Neuronal stem cell (in vitro differentiated cells): ENCODE results near the gene CIBAR2.

Experiments
- DNase-seq: peaks from one replicate; pipeline ENCODE4 v3.0.0-alpha.2; 2013; ENCODE audit warnings: low spot score
- H2AFZ ChIP-seq: one replicate; pipeline ENCODE4 v1.6.1; 2013; ENCODE audit warnings: mild to moderate bottlenecking, low read length, inconsistent platforms
- H2AK5ac ChIP-seq: 2 replicates; pipeline ENCODE4 v1.6.1; 2013; ENCODE audit warnings: low read depth, mild to moderate bottlenecking, inconsistent platforms, low read length, moderate library complexity, mixed read lengths
- H2BK120ac ChIP-seq: 2 replicates; pipeline ENCODE4 v1.6.1; 2013; ENCODE audit warnings: low read depth, mild to moderate bottlenecking, inconsistent platforms, low read length, moderate library complexity, mixed read lengths
- H2BK12ac ChIP-seq: one replicate; pipeline ENCODE4 v1.6.1; 2013; ENCODE audit warnings: low read length, inconsistent platforms
- H2BK15ac ChIP-seq: 2 replicates; pipeline ENCODE4 v1.6.1; 2013; ENCODE audit warnings: mild to moderate bottlenecking, low read length, inconsistent platforms, mixed read lengths
- H2BK5ac ChIP-seq: one replicate; pipeline ENCODE4 v1.6.1; 2013; ENCODE audit warnings: inconsistent platforms, mild to moderate bottlenecking, low read length, moderate library complexity
- H3K14ac ChIP-seq: one replicate; pipeline ENCODE4 v1.6.1; 2013; ENCODE audit warnings: low read length, inconsistent platforms
- H3K18ac ChIP-seq: 2 replicates; pipeline ENCODE4 v1.6.1; 2013; ENCODE audit warnings: low read length, inconsistent platforms
- H3K23ac ChIP-seq: 2 replicates; pipeline ENCODE4 v1.6.1; 2013; ENCODE audit warnings: low read depth, mild to moderate bottlenecking, mixed read lengths, low read length, inconsistent platforms; ENCODE audit not compliant: poor library complexity
- H3K27ac ChIP-seq: replicated peaks from 3 replicates; pipeline ENCODE4 v1.5.1; 2013; ENCODE audit warnings: low read length, inconsistent platforms
- H3K27me3 ChIP-seq, 3 experiments: 2 replicates each; pipeline ENCODE4 v1.6.1; 2013; ENCODE audit warnings: low read length in 3 of 3, mild to moderate bottlenecking in 2 of 3, inconsistent platforms in 1 of 3, low read depth in 1 of 3, mixed read lengths in 1 of 3, moderate library complexity in 1 of 3; ENCODE audit not compliant: control insufficient read depth in 3 of 3, insufficient read depth in 3 of 3
- H3K36me3 ChIP-seq, 2 donors: replicated peaks in 1 of 2; 2 replicates each; pipeline ENCODE4 v1.6.1; 2013; ENCODE audit warnings: low read length in 2 of 2; ENCODE audit not compliant: control insufficient read depth in 2 of 2, insufficient read depth in 2 of 2
- H3K4ac ChIP-seq: 2 replicates; pipeline ENCODE4 v1.6.1; 2013; ENCODE audit warnings: inconsistent platforms, mild to moderate bottlenecking, low read length, moderate library complexity
- H3K4me1 ChIP-seq, 2 donors: 1 replicate in 1 of 2; 2 replicates in 1 of 2; pipeline ENCODE4 v1.6.1; 2013; ENCODE audit warnings: low read length in 2 of 2, low read depth in 1 of 2; ENCODE audit not compliant: control insufficient read depth in 2 of 2, insufficient read depth in 1 of 2
- H3K4me2 ChIP-seq: one replicate; pipeline ENCODE4 v1.6.1; 2013; ENCODE audit warnings: mild to moderate bottlenecking, low read length, inconsistent platforms; ENCODE audit not compliant: insufficient read depth, poor library complexity, severe bottlenecking
- H3K4me3 ChIP-seq, 2 donors: 2 replicates each; pipeline ENCODE4 v1.5.1; 2013; ENCODE audit warnings: low read length in 2 of 2, mild to moderate bottlenecking in 2 of 2, inconsistent platforms in 1 of 2, moderate library complexity in 1 of 2
- H3K79me1 ChIP-seq: one replicate; pipeline ENCODE4 v1.6.1; 2013; ENCODE audit warnings: low read depth, mild to moderate bottlenecking, inconsistent platforms, low read length, moderate library complexity
- H3K9ac ChIP-seq: one replicate; pipeline ENCODE4 v1.6.1; 2013; ENCODE audit warnings: mild to moderate bottlenecking, low read depth, low read length, inconsistent platforms; ENCODE audit not compliant: poor library complexity
- H3K9me3 ChIP-seq, 2 donors: replicated peaks in 1 of 2; 2 replicates each; pipeline versions ENCODE3 to v1.6.1; 2013; ENCODE audit warnings: low read length in 2 of 2, mild to moderate bottlenecking in 2 of 2, inconsistent platforms in 1 of 2, low read depth in 1 of 2, mixed read lengths in 1 of 2, moderate library complexity in 1 of 2; ENCODE audit not compliant: control insufficient read depth in 2 of 2, insufficient read depth in 1 of 2
- H4K8ac ChIP-seq: one replicate; pipeline ENCODE4 v1.6.1; 2013; ENCODE audit warnings: low read depth, mild to moderate bottlenecking, inconsistent platforms, low read length, moderate library complexity
- H4K91ac ChIP-seq: one replicate; pipeline ENCODE4 v1.6.1; 2013; ENCODE audit warnings: low read length, low read depth, mild to moderate bottlenecking, inconsistent platforms; ENCODE audit not compliant: poor library complexity
- WGBS, 2 donors: extraction: QIAGEN DNeasy Blood & Tissue Kit; methylation state at CpG; one replicate each; pipeline ENCODE4 v1.1.7; 2013; ENCODE audit warnings: missing lambda C conversion rate in 2 of 2, mixed read lengths in 1 of 2; ENCODE audit not compliant: insufficient read length in 2 of 2, insufficient replicate concordance in 1 of 2; ENCODE audit errors: extremely low coverage in 2 of 2; 5-methylcytosine and 5-hydroxymethylcytosine counted together

CIBAR2 gene

GRCh38 chr16:85113913-85114312 is 1.6 kb upstream of the CIBAR2 start:
- Histone ChIP-seq H2BK15ac (peak overlapping the region; percentile 55), H3K9me3 (peaks cover 0 to 13% of the 10 kb centered on the region in 2 donors), H2BK120ac (peak overlapping the region; percentile 39), H3K79me1 (no peaks in the 10 kb centered on the region), H3K27me3 (peaks cover 0 to 14% (median 0%) of the 10 kb centered on the region in 3 experiments), H3K23ac (no peak overlapping the region), H2AFZ (peak overlapping the region; percentile 47), H3K4me2 (no peak overlapping the region), H4K91ac (no peak overlapping the region), H3K4ac (no peak overlapping the region), H4K8ac (no peak overlapping the region), H3K18ac (peak overlapping the region; percentile 59), H3K4me1 (peaks cover 10 to 20% of the 10 kb centered on the region in 2 donors), H2BK12ac (peak overlapping the region; percentile 77), H2AK5ac (peak overlapping the region; percentile 95), H2BK5ac (no peak overlapping the region), H3K36me3 (no peaks in the 10 kb centered on the region), H3K27ac (no peak overlapping the region), H3K9ac (no peak overlapping the region), H3K14ac (peak overlapping the region; percentile 1), H3K4me3 (no peak overlapping the region)
- DNase-seq: no peak
- WGBS, 2 donors: no CpG with 5 or more reads among the region's 14 CpGs

GRCh38 chr16:85113168-85113733 is 979 bp upstream of the CIBAR2 start:
- H3K27ac ChIP-seq: no peak overlapping the region
- H2BK5ac ChIP-seq: no peak overlapping the region
- no peak overlapping the region for H4K91ac ChIP-seq
- H3K79me1 ChIP-seq: no peaks in the 10 kb centered on the region
- H2AK5ac ChIP-seq: peak overlapping the region; percentile 95
- no peak overlapping the region for H3K4me2 ChIP-seq
- peak overlapping the region; percentile 59 for H3K18ac ChIP-seq
- H3K9ac ChIP-seq: no peak overlapping the region
- H3K9me3 ChIP-seq: peaks cover 0 to 9% of the 10 kb centered on the region in 2 donors
- WGBS, 2 donors: no CpG with 5 or more reads among the region's 14 CpGs
- H3K14ac ChIP-seq: peak overlapping the region; percentile 1
- peak overlapping the region; percentile 77 for H2BK12ac ChIP-seq
- no peak overlapping the region for H3K4me3 ChIP-seq
- peak overlapping the region; percentile 55 for H2BK15ac ChIP-seq
- H4K8ac ChIP-seq: no peak overlapping the region
- peaks cover 10 to 20% of the 10 kb centered on the region in 2 donors for H3K4me1 ChIP-seq
- no peak for DNase-seq
- peak overlapping the region; percentile 39 for H2BK120ac ChIP-seq
- no peak overlapping the region for H3K23ac ChIP-seq
- no peak overlapping the region for H2AFZ ChIP-seq
- no peaks in the 10 kb centered on the region for H3K36me3 ChIP-seq
- no peak overlapping the region for H3K4ac ChIP-seq
- peaks cover 0 to 15% (median 0%) of the 10 kb centered on the region in 3 experiments for H3K27me3 ChIP-seq

- Histone ChIP-seq H2AK5ac (peak overlapping the region; percentile 16), H3K27me3 (peaks cover 0 to 20% (median 0%) of the 10 kb centered on the region in 3 experiments), H3K18ac (peak overlapping the region; percentile 24), H3K79me1 (no peaks in the 10 kb centered on the region), H3K23ac (peak overlapping the region; percentile 16), H3K36me3 (no peaks in the 10 kb centered on the region), H2BK15ac (peak overlapping the region; percentile 90), H3K9me3 (no peaks in the 10 kb centered on the region), H2BK120ac (no peak overlapping the region), H2BK5ac (no peak overlapping the region), H3K4me1 (peaks cover 10 to 20% of the 10 kb centered on the region in 2 donors), H3K4ac (no peak overlapping the region), H3K4me3 (peak overlapping the region in 1 of 2 donors; percentile 6), H4K8ac (no peak overlapping the region), H2AFZ (no peak overlapping the region), H3K4me2 (no peak overlapping the region), H3K9ac (no peak overlapping the region), H3K27ac (no peak overlapping the region), H3K14ac (no peak overlapping the region), H4K91ac (no peak overlapping the region), H2BK12ac (no peak overlapping the region)
- WGBS, 2 donors: no CpG with 5 or more reads among the region's 9 CpGs
- no peak for DNase-seq
Observed at GRCh38 chr16:85111184-85111583, 1.1 kb downstream of the CIBAR2 start.

- H3K4me3 ChIP-seq: no peak overlapping the region
- peak overlapping the region; percentile 86 for H2AK5ac ChIP-seq
- H2AFZ ChIP-seq: no peak overlapping the region
- no peaks in the 10 kb centered on the region for H3K79me1 ChIP-seq
- no peak overlapping the region for H2BK120ac ChIP-seq
- H3K9me3 ChIP-seq: no peaks in the 10 kb centered on the region
- H3K36me3 ChIP-seq: no peaks in the 10 kb centered on the region
- no peak overlapping the region for H3K4me2 ChIP-seq
- peak overlapping the region; percentile 68 for H2BK12ac ChIP-seq
- no CpG with 5 or more reads among the region's 19 CpGs for WGBS, 2 donors
- H3K9ac ChIP-seq: no peak overlapping the region
- no peak overlapping the region for H4K8ac ChIP-seq
- H3K18ac ChIP-seq: peak overlapping the region; percentile 72
- peaks cover 10 to 20% of the 10 kb centered on the region in 2 donors for H3K4me1 ChIP-seq
- peaks cover 0 to 20% (median 0%) of the 10 kb centered on the region in 3 experiments for H3K27me3 ChIP-seq
- peak overlapping the region; percentile 62 for H3K23ac ChIP-seq
- H3K14ac ChIP-seq: peak overlapping the region; percentile 17
- no peak overlapping the region for H3K4ac ChIP-seq
- peak overlapping the region; percentile 68 for H2BK5ac ChIP-seq
- peak overlapping the region; percentile 42 for H2BK15ac ChIP-seq
- H3K27ac ChIP-seq: no peak overlapping the region
- no peak for DNase-seq
- peak overlapping the region; percentile 68 for H4K91ac ChIP-seq
Observed at GRCh38 chr16:85110105-85110504, 2.2 kb downstream of the CIBAR2 start.
